Measurements from ENCODE around the gene TFRC.

GRCh38 chr3:196093317-196094111 lies 11.6 kb upstream of the TFRC start:
- TF ChIP-seq REST (IDR thresholded peaks at IDR 0.05; ENCODE audit: unreplicated experiment) = no peak
- TF ChIP-seq CTCF (conservative IDR thresholded peaks at IDR 0.05; ENCODE audit: low read depth in 2 of 2) = no peak
- TF ChIP-seq EZH2 (IDR thresholded peaks at IDR 0.05; ENCODE audit: low read depth, unreplicated experiment) = no peak
- TF ChIP-seq JUNB (IDR thresholded peaks at IDR 0.05; ENCODE audit: unreplicated experiment) = no peak
- no peak for TF ChIP-seq POLR2AphosphoS5 (IDR thresholded peaks at IDR 0.05; ENCODE audit: low read depth)
- TF ChIP-seq ZNF331 (CRISPR knock-in tag; IDR thresholded peaks at IDR 0.05; ENCODE audit: low read depth) = no peak
- no peak for TF ChIP-seq EZH2phosphoT487 (IDR thresholded peaks at IDR 0.05; ENCODE audit: unreplicated experiment)
- TF ChIP-seq CREB1 (CRISPR knock-in tag; IDR thresholded peaks at IDR 0.05; ENCODE audit: low read depth) = no peak
- no peak for TF ChIP-seq STAT1 (IDR thresholded peaks at IDR 0.05; ENCODE audit: unreplicated experiment)
- TF ChIP-seq ZNF114 (CRISPR knock-in tag; IDR thresholded peaks at IDR 0.05) = no peak
- TF ChIP-seq ETS1 (IDR thresholded peaks at IDR 0.05) = no peak
